H1 (cell line): Measurements from ENCODE around the gene IMP3. TPM values are rescaled to one million over a fixed set of nuclear protein-coding genes. Genes with fewer than 3 reads are reported as not detected.

Experiments used
- CTCF ChIA-PET: fragments of 300-600 bp; sonication (Branson Sonifier 250); formaldehyde crosslinking; loops from one replicate; lab custom pipeline; 2021; ENCODE audit not compliant: partially characterized antibody; lab: Charles Lee
- POLR2A ChIA-PET: fragments of 300-600 bp; sonication (Branson Sonifier 250); formaldehyde crosslinking; loops from one replicate; lab custom pipeline; 2021; ENCODE audit warnings: inconsistent platforms; ENCODE audit not compliant: partially characterized antibody; lab: Charles Lee
- DNase-seq, 2 experiments: peaks; one replicate each; pipeline versions ENCODE4 v3.0.0 to v3.0.0-alpha.2; 2010 to 2022; ENCODE audit warnings: low spot score in 2 of 2, low read depth in 1 of 2, mixed read lengths in 1 of 2
- FAIRE-seq: peaks from 2 replicates; lab custom pipeline; 2011; peaks lifted over from hg19 to GRCh38; lab: Jason Lieb, UNC
- H2AFZ ChIP-seq: 2 replicates; pipeline ENCODE4 v1.8.1; 2012; ENCODE audit warnings: low read length, inconsistent platforms
- H2AK5ac ChIP-seq: 2 replicates; pipeline ENCODE4 v1.6.1; 2013; ENCODE audit warnings: low read depth, low read length
- H2BK120ac ChIP-seq: replicated peaks from 2 replicates; pipeline ENCODE3; 2013; ENCODE audit warnings: low read depth, low read length, inconsistent platforms
- H2BK12ac ChIP-seq: 2 replicates; pipeline ENCODE4 v1.6.1; 2013; ENCODE audit warnings: low read depth, low read length
- H2BK15ac ChIP-seq: 2 replicates; pipeline ENCODE4 v1.6.1; 2013; ENCODE audit warnings: low read length
- H2BK20ac ChIP-seq: 2 replicates; pipeline ENCODE4 v1.6.1; 2013; ENCODE audit warnings: low read length
- H2BK5ac ChIP-seq: 2 replicates; pipeline ENCODE4 v1.6.1; 2013; ENCODE audit warnings: low read depth, low read length
- H3K14ac ChIP-seq: 2 replicates; pipeline ENCODE4 v1.6.1; 2013; ENCODE audit warnings: inconsistent platforms; ENCODE audit not compliant: insufficient read length
- H3K18ac ChIP-seq: 2 replicates; pipeline ENCODE4 v1.6.1; 2013; ENCODE audit warnings: low read length; ENCODE audit errors: extremely low read depth
- H3K23ac ChIP-seq: 2 replicates; pipeline ENCODE4 v1.6.1; 2013; ENCODE audit warnings: inconsistent platforms; ENCODE audit not compliant: insufficient read length
- H3K23me2 ChIP-seq: 2 replicates; pipeline ENCODE4 v1.6.1; 2013; ENCODE audit warnings: low read depth, low read length
- H3K27ac ChIP-seq: 2 replicates; pipeline ENCODE4 v1.6.1; 2011; ENCODE audit warnings: low read depth, low read length, inconsistent platforms
- H3K27me3 ChIP-seq, 4 experiments: replicated peaks in 1 of 4; 1 replicate in 1 of 4; 2 replicates in 3 of 4; pipeline versions ENCODE4 v1.6.1 to v1.8.1; 2011 to 2013; ENCODE audit warnings: low read length in 3 of 4, mild to moderate bottlenecking in 3 of 4, inconsistent platforms in 2 of 4, mixed read lengths in 2 of 4, moderate library complexity in 1 of 4; ENCODE audit not compliant: control insufficient read depth in 3 of 4, insufficient read depth in 3 of 4; ENCODE audit errors: extremely low read depth in 1 of 4
- H3K36me3 ChIP-seq, 4 experiments: 2 replicates each; pipeline versions ENCODE4 v1.6.1 to v1.8.1; 2011 to 2013; ENCODE audit warnings: mild to moderate bottlenecking in 4 of 4, low read length in 3 of 4, moderate library complexity in 2 of 4, control low read depth in 1 of 4, inconsistent platforms in 1 of 4; ENCODE audit not compliant: insufficient read depth in 4 of 4, control insufficient read depth in 2 of 4
- H3K4ac ChIP-seq: replicated peaks from 2 replicates; pipeline ENCODE3; 2013; ENCODE audit warnings: low read length, low read depth, mixed read lengths, inconsistent platforms; ENCODE audit not compliant: insufficient read length
- H3K4me1 ChIP-seq, 4 experiments: replicated peaks in 1 of 4; 1 replicate in 1 of 4; 2 replicates in 3 of 4; pipeline versions ENCODE4 v1.6.1 to v1.8.1; 2011 to 2013; ENCODE audit warnings: low read length in 3 of 4, inconsistent platforms in 2 of 4, mixed read lengths in 1 of 4; ENCODE audit not compliant: insufficient read depth in 4 of 4, control insufficient read depth in 3 of 4
- H3K4me2 ChIP-seq, 2 experiments: 2 replicates each; pipeline versions ENCODE4 v1.6.1 to v1.8.1; 2011 to 2013; ENCODE audit warnings: low read depth in 2 of 2, low read length in 2 of 2, control low read depth in 1 of 2, inconsistent platforms in 1 of 2, mild to moderate bottlenecking in 1 of 2; ENCODE audit not compliant: insufficient read depth in 1 of 2
- H3K4me3 ChIP-seq, 4 experiments: fragments of 200-600, 300-600 bp in 1 of 4; sonication (generic), shearing (Covaris generic), sonication (Bioruptor Twin) in 1 of 4; 2 replicates each; pipeline versions ENCODE4 v1.5.1 to v1.8.1; 2011 to 2016; ENCODE audit warnings: low read length in 4 of 4, low read depth in 3 of 4, control low read depth in 2 of 4, inconsistent platforms in 2 of 4, mild to moderate bottlenecking in 2 of 4, mixed read lengths in 1 of 4, moderate library complexity in 1 of 4; ENCODE audit not compliant: insufficient read depth in 2 of 4; ENCODE audit errors: extremely low read depth in 1 of 4
- H3K56ac ChIP-seq: replicated peaks from 2 replicates; pipeline ENCODE3; 2013; ENCODE audit warnings: low read depth, mild to moderate bottlenecking, mixed read lengths, low read length, inconsistent platforms; ENCODE audit not compliant: insufficient read length
- H3K79me1 ChIP-seq: 2 replicates; pipeline ENCODE4 v1.6.1; 2013; ENCODE audit warnings: low read depth, low read length, control low read depth
- H3K79me2 ChIP-seq, 2 experiments: 2 replicates each; pipeline versions ENCODE4 v1.6.1 to v1.8.1; 2012 to 2013; ENCODE audit warnings: low read length in 2 of 2, mild to moderate bottlenecking in 2 of 2, inconsistent platforms in 1 of 2; ENCODE audit not compliant: insufficient read depth in 2 of 2, control insufficient read depth in 1 of 2
- H3K9ac ChIP-seq, 4 experiments: replicated peaks in 1 of 4; 1 replicate in 1 of 4; 2 replicates in 3 of 4; pipeline versions ENCODE4 v1.6.1 to v1.8.1; 2011 to 2013; ENCODE audit warnings: low read depth in 3 of 4, low read length in 3 of 4, control low read depth in 2 of 4, mild to moderate bottlenecking in 2 of 4, moderate library complexity in 2 of 4, inconsistent platforms in 1 of 4; ENCODE audit errors: extremely low read depth in 1 of 4
- H3K9me3 ChIP-seq, 2 experiments: 2 replicates each; pipeline versions ENCODE4 v1.6.1 to v1.8.1; 2012 to 2013; ENCODE audit warnings: mild to moderate bottlenecking in 2 of 2, moderate library complexity in 2 of 2, control low read depth in 1 of 2, inconsistent platforms in 1 of 2, low read depth in 1 of 2, low read length in 1 of 2, mixed read lengths in 1 of 2; ENCODE audit not compliant: insufficient read depth in 2 of 2
- H4K20me1 ChIP-seq, 2 experiments: replicated peaks in 1 of 2; 2 replicates each; pipeline versions ENCODE3 to v1.8.1; 2011 to 2013; ENCODE audit warnings: inconsistent platforms in 2 of 2, low read length in 2 of 2, mild to moderate bottlenecking in 1 of 2; ENCODE audit not compliant: insufficient read depth in 2 of 2, control insufficient read depth in 1 of 2
- H4K5ac ChIP-seq: 2 replicates; pipeline ENCODE4 v1.6.1; 2013; ENCODE audit warnings: low read length, low read depth, mixed read lengths, inconsistent platforms; ENCODE audit not compliant: insufficient read length
- H4K8ac ChIP-seq: 2 replicates; pipeline ENCODE4 v1.8.0; 2013; ENCODE audit warnings: mild to moderate bottlenecking, moderate library complexity, low read length, inconsistent platforms; ENCODE audit not compliant: insufficient read depth; ENCODE audit errors: extremely low read depth
- H4K91ac ChIP-seq: replicated peaks from 2 replicates; pipeline ENCODE3; 2013; ENCODE audit warnings: low read length, mixed read lengths, inconsistent platforms; ENCODE audit not compliant: insufficient read length
- CHD1 ChIP-seq: IDR thresholded peaks from 2 replicates; pipeline ENCODE4 v1.6.1; 2012; ENCODE audit warnings: low read depth, low read length, improper control_type of control experiment
- CTBP2 ChIP-seq: IDR thresholded peaks from 2 replicates; pipeline ENCODE4 v1.7.0; 2011; ENCODE audit warnings: borderline replicate concordance, mild to moderate bottlenecking, moderate library complexity, mixed read lengths, low read length; ENCODE audit not compliant: insufficient read depth, insufficient read length
- JUN ChIP-seq: IDR thresholded peaks from 2 replicates; pipeline ENCODE4 v1.6.1; 2011; ENCODE audit warnings: low read depth, mild to moderate bottlenecking, improper control_type of control experiment, low read length
- RNF2 ChIP-seq: fragments of 200-900, 300-1000 bp; sonication (generic); IDR thresholded peaks from 2 replicates; pipeline ENCODE4 v1.7.1; 2016; ENCODE audit warnings: borderline replicate concordance, low read depth, mild to moderate bottlenecking, antibody characterized with exemption, low read length; ENCODE audit not compliant: poor library complexity, severe bottlenecking; ENCODE audit errors: missing control alignments
- SAP30 ChIP-seq: fragments of 300-600 bp; sonication (generic); IDR thresholded peaks from 2 replicates; pipeline ENCODE4 v1.7.1; 2012; ENCODE audit warnings: low read length, moderate library complexity, mild to moderate bottlenecking, inconsistent platforms; ENCODE audit not compliant: insufficient read depth, insufficient replicate concordance
- SIRT6 ChIP-seq: IDR thresholded peaks from one replicate; pipeline ENCODE4 v1.7.1; 2012; ENCODE audit warnings: low read length, inconsistent platforms
- SUZ12 ChIP-seq: fragments of 200-600 bp; sonication (generic); IDR thresholded peaks from 2 replicates; pipeline ENCODE4 v1.6.1; 2012; ENCODE audit warnings: mild to moderate bottlenecking, inconsistent platforms, low read length, moderate library complexity, mixed read lengths
- TCF12 ChIP-seq: IDR thresholded peaks from 2 replicates; pipeline ENCODE4 v1.6.1; 2011; ENCODE audit warnings: low read depth, mild to moderate bottlenecking, low read length
- WGBS, 2 experiments: shearing (Covaris generic) in 1 of 2; methylation state at CpG; one replicate each; pipeline versions ENCODE4 v1.1.6 to v1.1.7; 2013 to 2015; ENCODE audit warnings: low lambda C conversion rate in 2 of 2, mixed read lengths in 2 of 2, inconsistent platforms in 1 of 2, low coverage in 1 of 2, missing lambda C conversion rate in 1 of 2; ENCODE audit not compliant: insufficient replicate concordance in 2 of 2, insufficient coverage in 1 of 2, insufficient read length in 1 of 2; ENCODE audit errors: extremely low coverage in 1 of 2, missing lambda C conversion rate in 1 of 2; 5-methylcytosine and 5-hydroxymethylcytosine counted together
- polyA plus RNA-seq, 7 experiments: library from polyadenylated mRNA; depleted of rRNA in 3 of 7; stranded (reverse) in 5 of 7; unstranded in 2 of 7; fragments of >200 nt in 5 of 7; fragments of 200-250 nt in 2 of 7; gene quantifications; 1 replicate in 5 of 7; 2 replicates in 1 of 7; 4 replicates in 1 of 7; pipeline versions ENCODE4 v1.2.1 to v1.2.3, GENCODE V29; 2011 to 2013; ENCODE audit warnings: missing spikeins in 2 of 7, mixed read lengths in 2 of 7
- total RNA-seq: library from RNA; stranded (reverse); fragmentation: NEBNext Ultra II Directional; extraction: Animal tissue kit (Norgen Biotek cat#: 25700); gene quantifications from 2 replicates; pipeline ENCODE4 v1.2.1, GENCODE V29; 2021

The IMP3 gene
- total and polyA plus RNA-seq, 2 of the 8 experiments (the other 6 are each of a cell fraction or from before 2014, with no cell fraction given): 114 to 273 TPM

- Histone ChIP-seq H3K23ac (no peak overlapping the region), H3K56ac (no peak overlapping the region), H3K79me1 (no peaks in the 10 kb centered on the region; the same call in 1 of the 2 replicates), H3K18ac (no peak overlapping the region), H2AFZ (no peak overlapping the region), H2BK120ac (no peak overlapping the region), H3K4ac (no peak overlapping the region), H2BK12ac (no peak overlapping the region), H2BK15ac (no peak overlapping the region), H3K27me3 (peaks cover 0 to 3% (median 0%) of the 10 kb centered on the region in 4 experiments; a peak in 1 of 7 replicates), H3K9me3 (no peaks in the 10 kb centered on the region), H3K14ac (no peak overlapping the region), H3K4me1 (peaks cover 0 to 6% (median 2%) of the 10 kb centered on the region in 4 experiments; a peak in 2 of 7 replicates), H2BK5ac (no peak overlapping the region), H2AK5ac (no peak overlapping the region), H4K20me1 (peaks cover 4 to 20% of the 10 kb centered on the region in 2 experiments), H3K36me3 (0 out of 8 replicates have a peak, but pooled peaks cover 0 to 4% (median 0%) of the 10 kb centered on the region in 4 experiments), H3K79me2 (no peaks in the 10 kb centered on the region), H2BK20ac (no peak overlapping the region), H4K8ac (no peak overlapping the region), H3K4me2 (no peak overlapping the region), H3K27ac (no peak overlapping the region), H4K91ac (no peak overlapping the region), H3K23me2 (no peaks in the 10 kb centered on the region; the same call in 1 of the 2 replicates), H3K9ac (no peak overlapping the region), H3K4me3 (no peak overlapping the region), H4K5ac (no peak overlapping the region)
- DNase-seq: no peak
- FAIRE-seq: no peak
- CTCF ChIA-PET: interaction anchor here (0.5 to 2.1 kb wide), 9 partner anchors 10 to 1345 kb away, joined by 3 to 14 read pairs (median 5); no protein-coding TSS in a partner anchor
- TF ChIP-seq SIRT6 (no peak), SUZ12 (no peak), CHD1 (no peak), RNF2 (no peak), TCF12 (no peak), SAP30 (no peak), JUN (no peak), CTBP2 (no peak)
- WGBS, 2 experiments: 85% methylated on average over 3 of the region's 3 CpGs; no CpG with 5 or more reads in 1 of the 2 experiments
- POLR2A ChIA-PET: interaction anchor here (0.6 to 1.9 kb wide), 5 partner anchors 11 to 294 kb away, joined by 3 to 10 read pairs (median 5); partner anchors contain the start of genes MAN2C1 and SNX33
Observed at GRCh38 chr15:75661756-75662140, 21.7 kb upstream of the IMP3 start.
